Lower leg skin (tissue), 3 donors: ENCODE results near the gene UPF1.

Source experiments
- CTCF ChIP-seq, 3 donors: fragments of 450-650 bp; IDR thresholded peaks; one replicate each; pipeline ENCODE4 v1.5.1; 2016; ENCODE audit warnings: antibody characterized with exemption in 3 of 3, mild to moderate bottlenecking in 3 of 3, moderate library complexity in 2 of 3
- POLR2A ChIP-seq, 2 donors: fragments of 450-650 bp; IDR thresholded peaks; one replicate each; pipeline ENCODE4 v1.6.1; 2016 to 2017; ENCODE audit warnings: antibody characterized with exemption in 2 of 2, mild to moderate bottlenecking in 1 of 2, moderate library complexity in 1 of 2

- no peak for TF ChIP-seq POLR2A (IDR thresholded peaks at IDR 0.05)
- TF ChIP-seq CTCF (IDR thresholded peaks at IDR 0.05): no peak
Observed at GRCh38 chr19:18894254-18895037, 62.7 kb downstream of the UPF1 start.
